OCI-LY7 (cell line): ENCODE results near the gene MLPH. TPM values are rescaled to one million over a fixed set of nuclear protein-coding genes. Genes with fewer than 3 reads are reported as not detected.

Source experiments
- BruUV-seq: library from RNA; stranded (reverse); fragments of 400-500 nt; replicated peaks from 2 replicates; lab custom pipeline; 2021; lab: Mats Ljungman, UMichigan
- CTCF ChIA-PET: fragments of 300-600 bp; sonication (Branson Sonifier 250); formaldehyde crosslinking; loops from one replicate; lab custom pipeline; 2022; ENCODE audit warnings: antibody characterized with exemption; ENCODE audit not compliant: unreplicated experiment; lab: Charles Lee
- POLR2A ChIA-PET: fragments of 300-600 bp; sonication (Branson Sonifier 250); formaldehyde crosslinking; loops from one replicate; lab custom pipeline; 2022; ENCODE audit warnings: antibody characterized with exemption; lab: Charles Lee
- DNase-seq: peaks from one replicate; pipeline ENCODE4 v3.0.0-alpha.2; 2015; ENCODE audit warnings: low spot score
- H2AFZ ChIP-seq: fragments of 200-600 bp; sonication (generic), shearing (Covaris generic); 2 replicates; pipeline ENCODE4 v1.6.1; 2014; ENCODE audit warnings: mild to moderate bottlenecking, antibody characterized with exemption, low read length, moderate library complexity
- H3K27ac ChIP-seq: fragments of 200-600 bp; sonication (generic); 2 replicates; pipeline ENCODE4 v1.5.1; 2014; ENCODE audit warnings: mixed run types, low read depth, mild to moderate bottlenecking, moderate library complexity, low read length, inconsistent platforms; ENCODE audit not compliant: poor library complexity, severe bottlenecking
- H3K36me3 ChIP-seq: fragments of 200-600 bp; sonication (generic); 2 replicates; pipeline ENCODE4 v1.6.1; 2014; ENCODE audit warnings: mild to moderate bottlenecking, antibody characterized with exemption, low read length, moderate library complexity, mixed read lengths; ENCODE audit not compliant: insufficient read depth
- H3K4me1 ChIP-seq: fragments of 200-600 bp; sonication (generic); 2 replicates; pipeline ENCODE4 v1.5.1; 2014; ENCODE audit warnings: mild to moderate bottlenecking, low read length; ENCODE audit not compliant: insufficient read depth, poor library complexity, severe bottlenecking
- H3K4me2 ChIP-seq: fragments of 200-600 bp; sonication (generic); 2 replicates; pipeline ENCODE4 v1.6.1; 2014; ENCODE audit warnings: mild to moderate bottlenecking, low read length
- H3K4me3 ChIP-seq: fragments of 200-600 bp; sonication (generic); 2 replicates; pipeline ENCODE4 v1.5.1; 2014; ENCODE audit warnings: mild to moderate bottlenecking, low read depth, low read length; ENCODE audit not compliant: poor library complexity, severe bottlenecking
- H3K79me2 ChIP-seq: fragments of 200-600 bp; sonication (generic); 2 replicates; pipeline ENCODE4 v1.6.1; 2016; ENCODE audit warnings: low read depth, mild to moderate bottlenecking, low read length, moderate library complexity, mixed read lengths; ENCODE audit not compliant: insufficient read depth
- H3K9me2 ChIP-seq: fragments of 200-600 bp; sonication (generic); 2 replicates; pipeline ENCODE4 v1.6.1; 2016; ENCODE audit warnings: mild to moderate bottlenecking, low read length, mixed read lengths; ENCODE audit not compliant: insufficient read depth
- H3K9me3 ChIP-seq: fragments of 200-600 bp; sonication (generic); 2 replicates; pipeline ENCODE4 v1.6.1; 2014; ENCODE audit warnings: mild to moderate bottlenecking, mixed run types, low read length, mixed read lengths
- H4K20me1 ChIP-seq: fragments of 200-600 bp; sonication (generic); 2 replicates; pipeline ENCODE4 v1.6.1; 2014; ENCODE audit warnings: mild to moderate bottlenecking, antibody characterized with exemption, low read length, moderate library complexity, mixed read lengths; ENCODE audit not compliant: insufficient read depth
- CTCF ChIP-seq: fragments of 200-600 bp; sonication (generic); conservative IDR thresholded peaks from 2 replicates; pipeline ENCODE4 v1.5.1; 2014; ENCODE audit warnings: mild to moderate bottlenecking, antibody characterized with exemption, low read length, moderate library complexity, mixed read lengths
- EZH2phosphoT487 ChIP-seq: fragments of 200-600 bp; sonication (generic); IDR thresholded peaks from 2 replicates; pipeline ENCODE4 v1.6.1; 2018; ENCODE audit warnings: low read depth, borderline replicate concordance, mild to moderate bottlenecking, mixed run types, antibody characterized with exemption, low read length, moderate library complexity, mixed read lengths
- intact Hi-C: fragments of 100-400 bp; cut with micrococcal nuclease; formaldehyde crosslinking; loops from one replicate; pipeline ENCODE4 v1.10.0; 2022; ENCODE audit not compliant: unreplicated experiment
- total RNA-seq, 2 experiments: library from RNA; depleted of rRNA in 1 of 2; stranded (reverse); fragments of >200 nt in 1 of 2; shearing (Covaris generic) in 1 of 2; gene quantifications; 2 replicates each; pipeline ENCODE4 v1.2.3, GENCODE V29; 2014 to 2022

The MLPH gene
- total RNA-seq, 2 experiments from 2014 or later, result not detected

- H3K27ac ChIP-seq, result no peak overlapping the region
- TF ChIP-seq CTCF (no peak), EZH2phosphoT487 (no peak)
- BruUV-seq, result no TSS peak
- no peaks in the 10 kb centered on the region for H3K9me3 ChIP-seq
- H3K4me2 ChIP-seq, result no peak overlapping the region
- no peaks in the 10 kb centered on the region for H4K20me1 ChIP-seq
- ChIA-PET CTCF (no interaction called here), POLR2A (no interaction called here)
- H3K4me1 ChIP-seq, result no peaks in the 10 kb centered on the region
- DNase-seq, result no peak
- H2AFZ ChIP-seq, result no peak overlapping the region
- intact Hi-C loops, result no loop called here
- no peaks in the 10 kb centered on the region for H3K9me2 ChIP-seq
- H3K79me2 ChIP-seq, result no peaks in the 10 kb centered on the region
- no peak overlapping the region for H3K4me3 ChIP-seq
- no peaks in the 10 kb centered on the region for H3K36me3 ChIP-seq
Observed at GRCh38 chr2:237448626-237449025, 38.4 kb upstream of the MLPH start.

- ChIA-PET POLR2A (interaction anchor here (0.7 kb wide), 1 partner anchor 163 kb away, joined by 3 read pairs; no protein-coding TSS in a partner anchor), CTCF (no interaction called here)
- H3K4me3 ChIP-seq, result no peak overlapping the region
- no peaks in the 10 kb centered on the region for H3K79me2 ChIP-seq
- no TSS peak for BruUV-seq
- H2AFZ ChIP-seq, result no peak overlapping the region
- intact Hi-C loops, result no loop called here
- H3K9me3 ChIP-seq, result no peaks in the 10 kb centered on the region
- no peak overlapping the region for H3K4me2 ChIP-seq
- H3K36me3 ChIP-seq, result no peaks in the 10 kb centered on the region
- no peak overlapping the region for H3K27ac ChIP-seq
- H3K9me2 ChIP-seq, result no peaks in the 10 kb centered on the region
- no peak for TF ChIP-seq EZH2phosphoT487
- H4K20me1 ChIP-seq, result no peaks in the 10 kb centered on the region
- no peak for DNase-seq
- no peaks in the 10 kb centered on the region for H3K4me1 ChIP-seq
Observed at GRCh38 chr2:237449193-237449881, 37.7 kb upstream of the MLPH start.

- H3K27ac ChIP-seq, result no peak overlapping the region
- BruUV-seq, result no TSS peak
- no peaks in the 10 kb centered on the region for H3K79me2 ChIP-seq
- no peak overlapping the region for H3K4me2 ChIP-seq
- DNase-seq, result no peak
- no peaks in the 10 kb centered on the region for H3K4me1 ChIP-seq
- no peak overlapping the region for H3K4me3 ChIP-seq
- no peak overlapping the region for H2AFZ ChIP-seq
- no peaks in the 10 kb centered on the region for H3K36me3 ChIP-seq
- H3K9me2 ChIP-seq, result no peaks in the 10 kb centered on the region
- POLR2A ChIA-PET, result interaction anchor here (1.6 kb wide), 1 partner anchor 49 kb away, joined by 3 read pairs; no protein-coding TSS in a partner anchor
- CTCF ChIA-PET, result no interaction called here
- H4K20me1 ChIP-seq, result no peaks in the 10 kb centered on the region
- intact Hi-C loops, result no loop called here
- TF ChIP-seq EZH2phosphoT487 (no peak), CTCF (no peak)
- no peaks in the 10 kb centered on the region for H3K9me3 ChIP-seq
Observed at GRCh38 chr2:237450108-237450507, 36.9 kb upstream of the MLPH start.
